M059J (cell line): Measurements from ENCODE around the gene SIDT2. TPM values are rescaled to one million over a fixed set of nuclear protein-coding genes. Genes with fewer than 3 reads are reported as not detected.

Experiments used
- DNase-seq: peaks from one replicate; pipeline ENCODE4 v3.0.0-alpha.2; 2012; ENCODE audit warnings: low read depth
- total RNA-seq: library from RNA; depleted of rRNA; stranded (reverse); fragments of >200 nt; shearing (Covaris generic); gene quantifications from 2 replicates; pipeline ENCODE4 v1.2.3, GENCODE V29; 2014

The SIDT2 gene
- total RNA-seq, 1 experiment from 2014 or later: 13.6 TPM

GRCh38 chr11:117189191-117189940 lies 10.8 kb downstream of the SIDT2 start:
- no peak for DNase-seq

- DNase-seq: no peak
Observed at GRCh38 chr11:117189941-117190544, 11.5 kb downstream of the SIDT2 start.

GRCh38 chr11:117191680-117192400 lies 13.3 kb downstream of the SIDT2 start:
- no peak for DNase-seq

- DNase-seq: no peak
Observed at GRCh38 chr11:117192401-117192875, 13.9 kb downstream of the SIDT2 start.

- no peak for DNase-seq
Observed at GRCh38 chr11:117193130-117194020, 14.8 kb downstream of the SIDT2 start.

GRCh38 chr11:117194267-117194666 lies 15.7 kb downstream of the SIDT2 start:
- DNase-seq: no peak

- DNase-seq: no peak
Observed at GRCh38 chr11:117195258-117195657, 16.7 kb downstream of the SIDT2 start.

GRCh38 chr11:117195761-117196160 lies 17.2 kb downstream of the SIDT2 start:
- DNase-seq: no peak

GRCh38 chr11:117197006-117197405 lies 18.5 kb downstream of the SIDT2 start:
- no peak for DNase-seq

- DNase-seq: no peak
Observed at GRCh38 chr11:117197516-117198456, 19.2 kb downstream of the SIDT2 start.

- DNase-seq: no peak
Observed at GRCh38 chr11:117198613-117199012, 20.1 kb downstream of the SIDT2 start.

- peak; percentile 92 for DNase-seq
Observed at GRCh38 chr11:117199053-117199915, 20.7 kb downstream of the SIDT2 start, which contains the start of gene TAGLN. TSS of gene TAGLN (plus strand) at chr11:117199370. CDS start at chr11:117203014, 3,644 bp downstream.

- no peak for DNase-seq
Observed at GRCh38 chr11:117199916-117200812, 21.6 kb downstream of the SIDT2 start.

GRCh38 chr11:117200813-117201657 lies 22.5 kb downstream of the SIDT2 start:
- DNase-seq: no peak

GRCh38 chr11:117201658-117202305 lies 23.2 kb downstream of the SIDT2 start:
- no peak for DNase-seq

- DNase-seq: no peak
Observed at GRCh38 chr11:117202386-117203068, 24.0 kb downstream of the SIDT2 start.
